ENCODE measurements around the gene SPTLC2. TPM values are rescaled to one million over a fixed set of nuclear protein-coding genes. Genes with fewer than 3 reads are reported as not detected.

SPTLC2 gene
- total RNA-seq, 1 experiment from 2014 or later: 68.4 TPM

- POLR2A ChIA-PET (ENCODE audit: unreplicated experiment): interaction anchor here (0.5 to 0.7 kb wide), 3 partner anchors 78 to 1672 kb away, joined by 3 to 8 read pairs (median 5); no protein-coding TSS in a partner anchor
These were observed 138.4 kb downstream of the SPTLC2 start for GRCh38 chr14:77478029-77478428.

DNA sequence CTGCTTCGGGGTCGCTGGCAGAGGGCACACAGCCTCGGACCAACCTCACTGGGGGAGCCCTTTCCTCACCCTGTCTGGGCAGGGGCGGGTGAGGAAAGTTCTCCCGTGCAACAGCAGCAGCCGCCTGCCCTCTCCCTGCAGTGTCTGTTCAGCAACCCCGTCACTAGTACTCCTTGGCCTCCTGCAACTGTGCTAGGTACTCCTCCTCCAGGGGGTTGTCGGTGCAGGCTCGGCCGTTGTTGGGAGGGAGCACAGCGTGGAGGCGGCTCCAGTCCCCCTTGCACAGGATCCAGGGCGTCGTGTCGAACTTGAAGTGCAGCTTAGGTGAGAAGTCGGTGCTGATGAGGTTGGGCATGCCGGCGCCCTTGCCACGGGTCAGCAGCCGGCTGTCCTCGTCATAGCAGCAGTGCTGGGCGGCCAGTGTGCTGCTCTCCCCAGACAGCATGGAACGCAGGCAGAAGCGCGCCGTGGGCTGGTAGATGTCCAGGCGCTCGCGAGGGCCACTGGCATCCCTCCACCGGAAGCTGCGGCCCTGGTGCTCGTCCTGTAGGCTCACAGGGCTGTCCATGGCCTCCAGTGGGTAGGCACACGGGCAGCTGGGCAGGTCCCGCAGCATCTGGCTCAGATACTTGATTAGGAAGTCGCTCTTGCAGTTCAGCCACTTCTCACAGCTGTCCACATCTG, 140.9 kb downstream of the SPTLC2 start:
- no peaks in the 10 kb centered on the region for H3K9me2 ChIP-seq (ENCODE audit: insufficient read depth)
- no TSS peak for BruUV-seq (replicated peaks)
- ChIA-PET POLR2A (ENCODE audit: unreplicated experiment) (no interaction called here), CTCF (no interaction called here)
- peaks cover 33% of the 10 kb centered on the region for H3K27me3 ChIP-seq (ENCODE audit: insufficient read depth, low read depth)
- TF ChIP-seq CTCF (conservative IDR thresholded peaks at IDR 0.05): no peak
- TF ChIP-seq EZH2 (IDR thresholded peaks at IDR 0.05; ENCODE audit: low read depth): no peak
- no peak for DNase-seq
- H3K4me3 ChIP-seq: no peak overlapping the region
- H3K36me3 ChIP-seq (ENCODE audit: low read depth): no peaks in the 10 kb centered on the region
- H3K4me1 ChIP-seq (replicated peaks; ENCODE audit: insufficient read depth): no peaks in the 10 kb centered on the region
- no peak overlapping the region for H3K27ac ChIP-seq
- H2AFZ ChIP-seq: no peak overlapping the region
- no peaks in the 10 kb centered on the region for H3K9me3 ChIP-seq (ENCODE audit: insufficient read depth, low read depth)
- H3K4me2 ChIP-seq: no peak overlapping the region
- H4K20me1 ChIP-seq (ENCODE audit: insufficient read depth): no peaks in the 10 kb centered on the region
- intact Hi-C loops (cut with micrococcal nuclease; ENCODE audit: unreplicated experiment): no loop called here
- H3F3A ChIP-seq (ENCODE audit: insufficient read depth, low read depth): no peaks in the 10 kb centered on the region
- no peaks in the 10 kb centered on the region for H3K79me2 ChIP-seq (ENCODE audit: low read depth)

More at GRCh38 chr14:77478029-77478428, 138.4 kb downstream of the SPTLC2 start:
- CTCF ChIA-PET: interaction anchor here (0.5 kb wide), 1 partner anchor 81 kb away, joined by 4 read pairs; no protein-coding TSS in a partner anchor
- no peak overlapping the region for H3K4me3 ChIP-seq
- DNase-seq: no peak
- TF ChIP-seq CTCF (conservative IDR thresholded peaks at IDR 0.05) (no peak), EZH2 (IDR thresholded peaks at IDR 0.05; ENCODE audit: low read depth) (no peak)
- no peaks in the 10 kb centered on the region for H3K9me3 ChIP-seq (ENCODE audit: insufficient read depth, low read depth)
- no peaks in the 10 kb centered on the region for H3K4me1 ChIP-seq (replicated peaks; ENCODE audit: insufficient read depth)
- H3K4me2 ChIP-seq: no peak overlapping the region
- no peaks in the 10 kb centered on the region for H4K20me1 ChIP-seq (ENCODE audit: insufficient read depth)
- H3K27me3 ChIP-seq (ENCODE audit: insufficient read depth, low read depth): peaks cover 33% of the 10 kb centered on the region
- no peak overlapping the region for H3K27ac ChIP-seq
- H3K9me2 ChIP-seq (ENCODE audit: insufficient read depth): no peaks in the 10 kb centered on the region
- no peaks in the 10 kb centered on the region for H3F3A ChIP-seq (ENCODE audit: insufficient read depth, low read depth)
- no peaks in the 10 kb centered on the region for H3K79me2 ChIP-seq (ENCODE audit: low read depth)
- H3K36me3 ChIP-seq (ENCODE audit: low read depth): no peaks in the 10 kb centered on the region
- BruUV-seq (replicated peaks): no TSS peak
- no peak overlapping the region for H2AFZ ChIP-seq
- intact Hi-C loops (cut with micrococcal nuclease; ENCODE audit: unreplicated experiment): no loop called here

GRCh38 chr14:77474479-77475177, 141.8 kb downstream of the SPTLC2 start:
- H3K4me3 ChIP-seq: no peak overlapping the region
- H4K20me1 ChIP-seq (ENCODE audit: insufficient read depth): no peaks in the 10 kb centered on the region
- H3K9me3 ChIP-seq (ENCODE audit: insufficient read depth, low read depth): no peaks in the 10 kb centered on the region
- POLR2A ChIA-PET (ENCODE audit: unreplicated experiment): interaction anchor here (0.6 kb wide), 1 partner anchor 235 kb away, joined by 5 read pairs; no protein-coding TSS in a partner anchor
- no peaks in the 10 kb centered on the region for H3K9me2 ChIP-seq (ENCODE audit: insufficient read depth)
- no peaks in the 10 kb centered on the region for H3K79me2 ChIP-seq (ENCODE audit: low read depth)
- peaks cover 33% of the 10 kb centered on the region for H3K27me3 ChIP-seq (ENCODE audit: insufficient read depth, low read depth)
- no peak for DNase-seq
- no peak overlapping the region for H3K27ac ChIP-seq
- no peak for TF ChIP-seq CTCF (conservative IDR thresholded peaks at IDR 0.05)
- no peak for TF ChIP-seq EZH2 (IDR thresholded peaks at IDR 0.05; ENCODE audit: low read depth)
- H3K4me2 ChIP-seq: no peak overlapping the region
- BruUV-seq (replicated peaks): no TSS peak
- CTCF ChIA-PET: no interaction called here
- peaks cover 9% of the 10 kb centered on the region; the same call in 1 of the 2 replicates for H3F3A ChIP-seq (ENCODE audit: insufficient read depth, low read depth)
- no peak overlapping the region for H2AFZ ChIP-seq
- intact Hi-C loops (cut with micrococcal nuclease; ENCODE audit: unreplicated experiment): no loop called here
- no peaks in the 10 kb centered on the region for H3K4me1 ChIP-seq (replicated peaks; ENCODE audit: insufficient read depth)
- no peaks in the 10 kb centered on the region for H3K36me3 ChIP-seq (ENCODE audit: low read depth)

All from PC-9 (cell line).